HEK293 (cell line): ENCODE data around the gene IGSF3.

ENCODE experiments used
- YY1 ChIP-seq: fragments of 450-650 bp; formaldehyde crosslinking; IDR thresholded peaks from 2 replicates; pipeline ENCODE4 v1.5.1; 2018; ENCODE audit warnings: missing biosample characterization, missing genetic modification characterization
- ZNF843 ChIP-seq: fragments of 450-650 bp; formaldehyde crosslinking; IDR thresholded peaks from 2 replicates; pipeline ENCODE4 v1.5.1; 2016; ENCODE audit warnings: missing biosample characterization, missing genetic modification characterization
- TF ChIP-seq, protein P1 (sequence below): fragments of 450-650 bp; formaldehyde crosslinking; IDR thresholded peaks from 2 replicates; pipeline ENCODE4 v1.5.1; 2016; ENCODE audit warnings: missing biosample characterization, missing genetic modification characterization

DNA sequence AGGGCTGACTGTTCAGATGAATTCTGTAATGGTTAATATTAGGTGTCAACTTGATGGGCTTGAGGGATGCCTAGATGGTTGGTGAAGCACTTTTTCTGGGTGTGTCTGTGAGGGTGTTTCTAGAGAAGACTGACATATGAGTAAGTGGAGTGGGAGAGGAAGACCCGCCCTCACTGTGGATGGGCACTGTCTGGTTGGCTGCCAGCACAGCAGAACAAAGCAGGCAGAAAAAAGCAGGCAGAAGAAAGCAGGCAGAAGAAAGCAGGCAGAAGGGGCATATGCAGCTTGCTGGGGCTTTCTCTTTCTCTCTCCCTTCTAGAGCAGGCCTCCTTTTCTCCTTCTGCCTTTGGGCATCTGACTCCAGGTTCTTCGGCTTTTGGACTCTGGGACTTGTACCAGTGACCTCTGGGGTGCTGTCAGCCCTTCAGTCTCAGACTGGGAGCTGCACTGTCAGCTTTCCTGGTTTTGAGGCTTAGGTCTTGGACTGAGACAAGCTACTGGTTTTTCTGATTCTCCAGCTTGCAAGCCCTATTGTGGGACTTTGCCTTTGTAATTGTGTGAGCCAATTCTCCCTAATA lies 43.8 kb upstream of the IGSF3 start:
- TF ChIP-seq ZNF843 (tag by site-specific recombination) (no peak), YY1 (tag by site-specific recombination) (no peak)
- TF ChIP-seq, protein P1, sequence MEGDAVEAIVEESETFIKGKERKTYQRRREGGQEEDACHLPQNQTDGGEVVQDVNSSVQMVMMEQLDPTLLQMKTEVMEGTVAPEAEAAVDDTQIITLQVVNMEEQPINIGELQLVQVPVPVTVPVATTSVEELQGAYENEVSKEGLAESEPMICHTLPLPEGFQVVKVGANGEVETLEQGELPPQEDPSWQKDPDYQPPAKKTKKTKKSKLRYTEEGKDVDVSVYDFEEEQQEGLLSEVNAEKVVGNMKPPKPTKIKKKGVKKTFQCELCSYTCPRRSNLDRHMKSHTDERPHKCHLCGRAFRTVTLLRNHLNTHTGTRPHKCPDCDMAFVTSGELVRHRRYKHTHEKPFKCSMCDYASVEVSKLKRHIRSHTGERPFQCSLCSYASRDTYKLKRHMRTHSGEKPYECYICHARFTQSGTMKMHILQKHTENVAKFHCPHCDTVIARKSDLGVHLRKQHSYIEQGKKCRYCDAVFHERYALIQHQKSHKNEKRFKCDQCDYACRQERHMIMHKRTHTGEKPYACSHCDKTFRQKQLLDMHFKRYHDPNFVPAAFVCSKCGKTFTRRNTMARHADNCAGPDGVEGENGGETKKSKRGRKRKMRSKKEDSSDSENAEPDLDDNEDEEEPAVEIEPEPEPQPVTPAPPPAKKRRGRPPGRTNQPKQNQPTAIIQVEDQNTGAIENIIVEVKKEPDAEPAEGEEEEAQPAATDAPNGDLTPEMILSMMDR (tag by site-specific recombination): no peak
